Medulla oblongata (tissue), 1 donor: ENCODE measurements around the gene ASF1A.
"Not testable (repeated sequence)": the region's sequence is repeated elsewhere in the genome, so short reads cannot be mapped to it uniquely, and the experiment has no call there.

Source experiments
- DNase-seq: peaks from one replicate; pipeline ENCODE4 v3.0.0-alpha.2; 2015; ENCODE audit errors: extremely low spot score

ASF1A gene

GRCh38 chr6:118893807-118894424, at the start of gene ASF1A:
ASF1A (plus strand) TSS chr6:118894152; CDS start chr6:118894414, 262 bp downstream.
- peak; percentile 99 for DNase-seq

GRCh38 chr6:118844915-118845314, 49.0 kb upstream of the ASF1A start:
- no peak for DNase-seq

DNA sequence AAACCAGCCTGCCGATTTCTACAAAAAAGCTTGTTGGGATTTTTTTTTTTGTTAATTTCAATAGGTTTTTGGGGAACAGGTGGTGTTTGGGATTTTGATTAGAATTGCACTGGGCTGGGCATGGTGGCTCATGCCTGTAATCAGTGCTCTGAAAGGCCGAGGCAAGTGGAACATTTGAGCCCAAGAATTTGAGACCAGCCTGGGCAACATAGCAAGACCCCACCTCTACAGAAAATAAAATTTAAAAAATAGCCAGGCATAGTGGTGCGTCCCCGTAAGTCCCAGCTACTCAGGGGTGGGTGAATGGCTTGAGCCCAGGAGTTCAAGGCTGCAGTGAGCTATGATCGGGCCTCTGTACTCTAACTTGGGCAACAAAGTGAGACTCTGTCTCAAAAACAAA, 40.5 kb upstream of the ASF1A start:
- no peak for DNase-seq

DNA sequence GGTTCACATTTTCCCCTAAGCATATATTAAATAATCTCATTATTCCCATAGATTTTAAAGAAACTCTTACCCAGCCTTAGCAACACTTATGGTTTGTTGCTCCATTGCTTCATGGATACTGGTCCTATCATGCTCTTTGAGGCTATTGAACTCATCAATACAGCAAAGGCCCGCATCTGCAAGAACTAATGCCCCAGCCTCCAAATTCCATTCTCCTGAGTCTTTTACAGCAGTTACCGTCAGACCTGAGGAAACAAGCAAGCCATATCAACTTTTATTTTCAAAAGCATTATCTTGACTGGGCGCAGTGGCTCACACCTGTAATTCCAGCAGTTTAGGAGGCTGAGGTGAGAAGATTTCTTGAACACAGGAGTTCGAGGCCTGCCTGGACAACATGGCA, 37.7 kb upstream of the ASF1A start:
- DNase-seq: no peak

- DNase-seq: no peak
Measured at GRCh38 chr6:118859517-118860064, 34.4 kb upstream of the ASF1A start.

GRCh38 chr6:118860363-118860762, 33.6 kb upstream of the ASF1A start:
- no peak for DNase-seq

GRCh38 chr6:118860880-118861279, 33.1 kb upstream of the ASF1A start:
- DNase-seq: no peak

GRCh38 chr6:118862443-118862842, 31.5 kb upstream of the ASF1A start:
- no peak for DNase-seq

GRCh38 chr6:118864341-118865099, 29.4 kb upstream of the ASF1A start:
- no peak for DNase-seq

GRCh38 chr6:118865100-118865391, 28.9 kb upstream of the ASF1A start:
- no peak for DNase-seq

DNA sequence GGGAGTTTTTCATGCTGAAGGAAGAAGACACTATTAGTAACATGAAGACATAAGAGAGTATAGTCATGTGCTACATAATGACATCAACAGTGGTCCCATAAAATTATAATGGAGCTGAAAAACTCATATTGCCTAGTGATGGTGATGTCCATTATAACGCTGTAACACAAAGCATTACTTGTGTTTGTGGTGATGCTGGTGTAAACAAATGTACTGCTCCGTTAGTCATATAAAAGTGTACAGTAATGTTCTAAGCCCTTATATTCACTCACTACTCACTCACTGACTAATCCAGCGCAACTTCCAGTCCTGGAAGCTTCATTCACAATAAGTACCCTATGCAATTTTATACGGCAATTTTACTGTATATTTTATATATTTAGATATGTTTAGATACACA, 26.8 kb upstream of the ASF1A start:
- no peak for DNase-seq

DNA sequence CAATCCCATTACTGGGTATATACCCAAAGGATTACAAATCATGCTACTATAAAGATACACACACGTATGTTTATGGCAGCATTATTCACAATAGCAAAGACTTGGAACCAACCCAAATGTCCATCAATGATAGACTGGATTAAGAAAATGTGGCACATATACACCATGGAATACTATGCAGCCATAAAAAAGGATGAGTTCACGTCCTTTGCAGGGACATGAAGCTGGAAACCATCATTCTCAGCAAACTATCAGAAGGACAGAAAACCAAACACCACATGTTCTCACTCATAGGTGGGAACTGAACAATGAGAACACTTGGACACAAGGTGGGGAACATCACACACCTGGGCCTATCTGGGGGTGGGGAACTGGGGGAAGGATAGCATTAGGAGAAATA, 25.1 kb upstream of the ASF1A start:
- DNase-seq: not testable (repeated sequence)

- DNase-seq: no peak
Measured at GRCh38 chr6:118869350-118869749, 24.6 kb upstream of the ASF1A start.

DNA sequence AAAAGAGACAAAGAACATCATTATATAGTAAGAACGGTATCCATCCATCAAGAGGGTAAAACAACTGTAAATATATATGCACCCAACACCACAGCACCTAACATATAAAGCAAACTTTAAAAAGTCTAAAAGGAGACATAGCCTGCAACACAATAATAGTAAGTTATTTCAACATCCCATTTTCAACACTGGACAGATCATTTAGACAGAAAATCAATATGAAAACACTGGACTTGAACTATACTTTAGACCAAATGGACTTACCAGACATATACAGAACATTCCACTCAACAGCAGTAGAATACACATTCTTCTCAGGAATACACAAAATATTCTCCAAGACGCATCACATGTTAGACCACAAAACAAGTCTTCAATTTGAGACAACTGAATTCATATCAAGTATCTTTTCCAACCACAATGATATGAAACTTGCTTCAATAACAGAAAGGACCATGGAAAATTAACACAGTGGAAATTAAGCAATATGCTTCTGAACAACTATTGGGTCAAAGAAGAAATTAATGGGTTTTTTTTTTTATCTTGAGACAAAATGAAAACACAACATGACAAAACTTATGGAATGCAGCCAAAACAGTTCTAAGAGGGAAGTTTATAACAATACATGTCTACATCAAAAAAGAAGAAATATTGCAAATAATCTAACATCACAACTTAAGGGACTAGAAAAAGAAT, 23.9 kb upstream of the ASF1A start:
- no peak for DNase-seq

DNA sequence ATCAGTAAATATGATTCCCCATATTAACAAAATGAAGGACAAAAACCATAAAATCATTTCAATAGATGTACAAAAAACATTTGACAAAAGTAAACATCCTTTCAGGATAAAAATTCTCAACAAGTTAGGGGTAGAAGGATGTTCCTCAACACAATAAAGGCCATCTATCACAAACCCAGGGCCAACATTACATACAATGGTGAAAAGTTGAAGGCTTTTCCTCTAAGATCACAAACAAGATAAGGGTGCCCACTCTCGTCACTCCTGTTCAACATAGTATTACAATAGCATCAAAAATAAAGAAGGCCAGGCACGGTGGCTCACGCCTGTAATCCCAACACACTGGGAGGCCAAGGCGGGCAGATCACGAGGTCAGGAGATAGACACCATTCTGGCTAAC, 22.6 kb upstream of the ASF1A start:
- no peak for DNase-seq

- no peak for DNase-seq
Measured at GRCh38 chr6:118872318-118872717, 21.6 kb upstream of the ASF1A start.

- DNase-seq: no peak
Measured at GRCh38 chr6:118872726-118873125, 21.2 kb upstream of the ASF1A start.

GRCh38 chr6:118873239-118873638, 20.7 kb upstream of the ASF1A start:
- DNase-seq: no peak

- DNase-seq: no peak
Measured at GRCh38 chr6:118875672-118876071, 18.3 kb upstream of the ASF1A start.

DNA sequence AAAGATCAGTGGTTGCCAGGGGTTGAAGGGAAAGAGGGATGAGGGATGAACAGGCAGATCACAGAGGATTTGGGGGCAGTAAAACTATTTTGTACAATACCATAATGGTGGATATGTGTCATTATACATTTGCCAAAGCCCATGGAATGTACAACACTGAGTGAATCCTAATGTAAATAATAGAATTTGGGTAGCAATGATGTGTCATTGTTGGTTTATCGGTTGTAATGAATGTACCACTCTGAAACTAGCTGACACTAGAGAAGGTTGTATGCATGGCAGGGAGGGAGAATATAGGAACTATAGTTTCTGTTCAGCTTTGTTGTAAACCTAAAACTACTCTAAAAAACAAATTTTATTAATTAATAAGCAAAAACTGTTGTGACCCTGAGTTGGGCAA, 17.8 kb upstream of the ASF1A start:
- no peak for DNase-seq

DNA sequence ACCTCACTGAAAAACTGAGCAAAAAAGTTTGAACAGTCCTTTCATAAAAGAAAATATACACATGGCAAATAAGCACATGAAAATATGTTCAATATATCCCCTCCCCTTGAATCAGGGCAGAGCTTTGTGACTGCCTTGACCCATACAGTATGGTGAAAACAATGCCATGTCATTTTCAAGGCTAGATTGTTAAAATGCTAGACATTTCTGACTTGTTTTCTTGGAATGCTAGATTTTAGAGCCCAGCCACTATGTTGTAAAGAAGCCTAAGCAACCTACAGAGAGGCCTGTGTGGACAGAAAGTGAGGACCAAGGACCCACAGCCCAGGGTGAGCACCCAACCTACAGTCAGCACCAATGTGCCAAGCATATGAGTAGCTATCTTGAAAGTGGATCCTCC, 17.1 kb upstream of the ASF1A start:
- no peak for DNase-seq

DNA sequence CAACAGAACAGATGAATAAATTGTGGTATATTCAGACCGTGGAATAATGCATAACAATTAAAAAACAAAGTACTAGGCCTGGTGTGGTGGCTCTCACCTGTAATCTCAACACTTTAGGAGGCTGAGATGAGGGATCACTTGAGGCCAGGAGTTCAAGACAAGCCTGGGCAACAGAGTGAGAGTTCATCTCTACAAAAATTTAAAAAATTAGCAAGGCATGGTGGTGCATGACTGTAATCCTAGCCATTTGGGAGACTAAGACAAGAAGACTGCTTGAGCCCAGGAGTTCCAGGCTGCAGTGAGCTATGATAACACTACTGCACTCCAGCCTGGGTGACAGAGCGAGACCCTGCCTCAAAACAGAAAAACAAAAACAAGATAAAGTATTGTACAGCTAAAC, 16.1 kb upstream of the ASF1A start:
- DNase-seq: no peak
